A673 (cell line): ENCODE data around the gene TRPV4. TPM values are rescaled to one million over a fixed set of nuclear protein-coding genes. Genes with fewer than 3 reads are reported as not detected.

Experiments
- BruUV-seq: library from RNA; stranded (reverse); fragments of 400-500 nt; replicated peaks from 2 replicates; lab custom pipeline; 2021; lab: Mats Ljungman, UMichigan
- CTCF ChIA-PET: fragments of 300-600 bp; sonication (Branson Sonifier 250); formaldehyde crosslinking; loops from one replicate; lab custom pipeline; 2022; ENCODE audit warnings: antibody characterized with exemption; lab: Charles Lee
- POLR2A ChIA-PET: fragments of 300-600 bp; sonication (Branson Sonifier 250); formaldehyde crosslinking; loops from one replicate; lab custom pipeline; 2022; ENCODE audit warnings: antibody characterized with exemption; ENCODE audit not compliant: low non-redundant PET; lab: Charles Lee
- DNase-seq: peaks from one replicate; pipeline ENCODE4 v3.0.0-alpha.2; 2015; ENCODE audit warnings: low spot score
- H3K27ac ChIP-seq: fragments of 200-600 bp; sonication (generic); 2 replicates; pipeline ENCODE4 v1.5.1; 2016; ENCODE audit warnings: mixed run types, low read depth, mild to moderate bottlenecking, mixed read lengths, antibody characterized with exemption, low read length; ENCODE audit not compliant: poor library complexity, severe bottlenecking
- H3K27me3 ChIP-seq: fragments of 200-600 bp; sonication (generic); replicated peaks from 2 replicates; pipeline ENCODE4 v1.6.1; 2017; ENCODE audit warnings: mixed run types, low read depth, mild to moderate bottlenecking, mixed read lengths, antibody characterized with exemption, low read length; ENCODE audit not compliant: insufficient read depth, poor library complexity
- H3K36me3 ChIP-seq: fragments of 200-600 bp; sonication (generic); 2 replicates; pipeline ENCODE4 v1.6.1; 2016; ENCODE audit warnings: mixed run types, mild to moderate bottlenecking, mixed read lengths, antibody characterized with exemption, low read length; ENCODE audit not compliant: insufficient read depth, poor library complexity, severe bottlenecking
- H3K4me1 ChIP-seq: fragments of 200-600 bp; sonication (generic); 2 replicates; pipeline ENCODE4 v1.6.1; 2017; ENCODE audit warnings: mixed run types, mild to moderate bottlenecking, mixed read lengths, antibody characterized with exemption, low read length; ENCODE audit not compliant: insufficient read depth, poor library complexity, severe bottlenecking
- H3K4me3 ChIP-seq: fragments of 200-600 bp; sonication (generic); 2 replicates; pipeline ENCODE4 v1.5.1; 2016; ENCODE audit warnings: low read depth, mixed run types, mild to moderate bottlenecking, mixed read lengths, low read length; ENCODE audit not compliant: poor library complexity, severe bottlenecking
- H3K9me3 ChIP-seq: fragments of 200-600 bp; sonication (generic); 2 replicates; pipeline ENCODE4 v1.6.1; 2016; ENCODE audit warnings: mixed run types, low read depth, mild to moderate bottlenecking, mixed read lengths, antibody characterized with exemption, low read length; ENCODE audit not compliant: poor library complexity, severe bottlenecking
- CTCF ChIP-seq: fragments of 300-800, 200-600 bp; sonication (generic); conservative IDR thresholded peaks from 2 replicates; pipeline ENCODE4 v1.5.1; 2017; ENCODE audit warnings: low read depth, mild to moderate bottlenecking, antibody characterized with exemption, low read length, moderate library complexity, mixed read lengths
- EZH2 ChIP-seq: fragments of 200-600 bp; sonication (generic); IDR thresholded peaks from 2 replicates; pipeline ENCODE4 v1.6.1; 2017; ENCODE audit warnings: borderline replicate concordance, low read depth, mild to moderate bottlenecking, mixed read lengths, antibody characterized with exemption, low read length; ENCODE audit not compliant: poor library complexity, severe bottlenecking
- intact Hi-C: fragments of 100-400 bp; cut with micrococcal nuclease; formaldehyde crosslinking; loops from one replicate; pipeline ENCODE4 v1.10.0; 2022; ENCODE audit not compliant: unreplicated experiment
- total RNA-seq: library from RNA; stranded (reverse); gene quantifications from 2 replicates; pipeline ENCODE4 v1.2.3, GENCODE V29; 2021

The TRPV4 gene
- total RNA-seq, 1 experiment from 2014 or later = 0.11 TPM

- Histone ChIP-seq H3K27ac (no peak overlapping the region), H3K9me3 (peaks cover 11% of the 10 kb centered on the region), H3K27me3 (no peaks in the 10 kb centered on the region), H3K4me1 (no peaks in the 10 kb centered on the region), H3K4me3 (no peak overlapping the region), H3K36me3 (no peaks in the 10 kb centered on the region)
- POLR2A ChIA-PET = no interaction called here
- intact Hi-C loops = no loop called here
- no peak for DNase-seq
- BruUV-seq = no TSS peak
- CTCF ChIA-PET = no interaction called here
- TF ChIP-seq CTCF = no peak
- no peak for TF ChIP-seq EZH2
Measured at GRCh38 chr12:109756457-109756856, 76.7 kb downstream of the TRPV4 start.

GRCh38 chr12:109753959-109754358 is 79.2 kb downstream of the TRPV4 start:
- no peaks in the 10 kb centered on the region for H3K36me3 ChIP-seq
- no TSS peak for BruUV-seq
- ChIA-PET POLR2A (no interaction called here), CTCF (no interaction called here)
- peaks cover 11% of the 10 kb centered on the region for H3K9me3 ChIP-seq
- TF ChIP-seq CTCF (no peak), EZH2 (no peak)
- intact Hi-C loops = no loop called here
- no peak overlapping the region for H3K4me3 ChIP-seq
- DNase-seq = no peak
- no peak overlapping the region for H3K27ac ChIP-seq
- no peaks in the 10 kb centered on the region for H3K27me3 ChIP-seq
- H3K4me1 ChIP-seq = no peaks in the 10 kb centered on the region

GRCh38 chr12:109753054-109753401 is 80.2 kb downstream of the TRPV4 start:
- no peak overlapping the region for H3K27ac ChIP-seq
- H3K4me3 ChIP-seq = no peak overlapping the region
- H3K27me3 ChIP-seq = no peaks in the 10 kb centered on the region
- H3K36me3 ChIP-seq = no peaks in the 10 kb centered on the region
- H3K9me3 ChIP-seq = peaks cover 11% of the 10 kb centered on the region
- TF ChIP-seq CTCF = no peak
- TF ChIP-seq EZH2 = no peak
- no peaks in the 10 kb centered on the region for H3K4me1 ChIP-seq
- CTCF ChIA-PET = no interaction called here
- no peak for DNase-seq
- no TSS peak for BruUV-seq
- POLR2A ChIA-PET = no interaction called here
- intact Hi-C loops = no loop called here
